Epidermal melanocyte (primary cell): ENCODE measurements around the gene TSGA10IP.
A peak's percentile ranks its signal among the peaks of the same experiment; 100 is the strongest.

Experiments
- DNase-seq: peaks from one replicate; pipeline ENCODE4 v3.0.0; 2011; ENCODE audit warnings: low spot score; ENCODE audit not compliant: insufficient read length

The TSGA10IP gene

GRCh38 chr11:65945430-65945911 lies at the start of gene TSGA10IP:
TSS of gene TSGA10IP (plus strand) at chr11:65945480. CDS start at chr11:65945676, 196 bp downstream.
- DNase-seq: no peak

- DNase-seq: no peak
These were observed 49.7 kb upstream of the TSGA10IP start for GRCh38 chr11:65895482-65895981.

- DNase-seq: no peak
These were observed 49.0 kb upstream of the TSGA10IP start for GRCh38 chr11:65896034-65896999.

- DNase-seq: no peak
These were observed 48.2 kb upstream of the TSGA10IP start for GRCh38 chr11:65897020-65897471.

- no peak for DNase-seq
These were observed 46.5 kb upstream of the TSGA10IP start for GRCh38 chr11:65898656-65899355.

- DNase-seq: no peak
These were observed 45.7 kb upstream of the TSGA10IP start for GRCh38 chr11:65899356-65900124.

GRCh38 chr11:65900125-65900898 lies 45.0 kb upstream of the TSGA10IP start, which contains the start of gene FOSL1:
TSS of gene FOSL1 (minus strand) at chr11:65900388. CDS start at chr11:65900339, 49 bp downstream.
- DNase-seq: peak; percentile 85

- DNase-seq: no peak
These were observed 44.4 kb upstream of the TSGA10IP start for GRCh38 chr11:65900899-65901180.

GRCh38 chr11:65903068-65903481 lies 42.2 kb upstream of the TSGA10IP start:
- DNase-seq: peak; percentile 37

- DNase-seq: no peak
These were observed 41.6 kb upstream of the TSGA10IP start for GRCh38 chr11:65903715-65904114.

GRCh38 chr11:65906602-65907001 lies 38.7 kb upstream of the TSGA10IP start:
- DNase-seq: no peak

- no peak for DNase-seq
These were observed 37.4 kb upstream of the TSGA10IP start for GRCh38 chr11:65907878-65908277.

GRCh38 chr11:65911682-65912568 lies 33.4 kb upstream of the TSGA10IP start:
- DNase-seq: peak; percentile 89

- DNase-seq: no peak
These were observed 32.4 kb upstream of the TSGA10IP start for GRCh38 chr11:65912845-65913244.

GRCh38 chr11:65915101-65915820 lies 30.0 kb upstream of the TSGA10IP start:
- no peak for DNase-seq

GRCh38 chr11:65915821-65916251 lies 29.4 kb upstream of the TSGA10IP start:
- DNase-seq: peak; percentile 85

- no peak for DNase-seq
These were observed 28.9 kb upstream of the TSGA10IP start for GRCh38 chr11:65916391-65916790.

- DNase-seq: no peak
These were observed 28.2 kb upstream of the TSGA10IP start for GRCh38 chr11:65917077-65917433.
